Fibroblast of the aortic adventitia (primary cell): ENCODE data around the gene PKD2L1. TPM values are rescaled to one million over a fixed set of nuclear protein-coding genes. Genes with fewer than 3 reads are reported as not detected.
"Not testable (repeated sequence)": the region's sequence is repeated elsewhere in the genome, so short reads cannot be mapped to it uniquely, and the experiment has no call there.

ENCODE experiments used
- DNase-seq: peaks from one replicate; pipeline ENCODE4 v3.0.0-alpha.2; 2010; ENCODE audit warnings: low read depth
- H3K4me3 ChIP-seq: 2 replicates; pipeline ENCODE4 v1.5.1; 2011; ENCODE audit warnings: low read depth, mild to moderate bottlenecking, control low read depth, low read length, moderate library complexity
- CTCF ChIP-seq: IDR thresholded peaks from 2 replicates; pipeline ENCODE4 v1.5.1; 2011; ENCODE audit warnings: mild to moderate bottlenecking, low read length, control low read depth, inconsistent platforms; ENCODE audit not compliant: insufficient read depth
- total RNA-seq: library from RNA; depleted of rRNA; stranded (reverse); fragments of >200 nt; gene quantifications from 2 replicates; pipeline ENCODE4 v1.2.3, GENCODE V29; 2012; ENCODE audit warnings: low replicate concordance

The PKD2L1 gene
- not detected in 2 replicates for total RNA-seq

GRCh38 chr10:100330079-100330478 lies at the start of gene PKD2L1:
Gene PKD2L1 (minus strand): TSS chr10:100330228. CDS start chr10:100330103, 125 bp downstream.
- DNase-seq, result no peak
- H3K4me3 ChIP-seq, result no peak within 1 kb of the TSS
- no peak for TF ChIP-seq CTCF

GRCh38 chr10:100377830-100378229 lies 47.8 kb upstream of the PKD2L1 start:
- H3K4me3 ChIP-seq, result no peak overlapping the region
- no peak for TF ChIP-seq CTCF
- no peak for DNase-seq

DNA sequence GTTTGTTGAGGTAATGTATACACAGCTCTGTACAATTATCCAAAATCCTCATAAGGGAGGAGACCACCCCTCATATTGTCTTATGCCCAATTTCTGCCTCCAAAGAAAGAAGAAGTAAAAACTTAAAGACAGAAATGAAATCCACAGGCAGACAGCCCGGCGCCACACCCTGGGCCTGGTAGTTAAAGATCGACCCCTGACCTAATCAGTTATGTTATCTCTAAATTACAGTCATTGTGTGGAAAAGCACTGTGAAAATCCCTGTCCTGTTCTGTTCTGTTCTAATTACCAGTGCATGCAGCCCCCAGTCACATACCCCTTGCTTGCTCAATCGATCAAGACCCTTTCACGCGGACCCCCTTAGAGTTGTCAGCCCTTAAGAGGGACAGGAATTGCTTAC lies 46.6 kb upstream of the PKD2L1 start:
- H3K4me3 ChIP-seq, DNase-seq: not testable (repeated sequence)

DNA sequence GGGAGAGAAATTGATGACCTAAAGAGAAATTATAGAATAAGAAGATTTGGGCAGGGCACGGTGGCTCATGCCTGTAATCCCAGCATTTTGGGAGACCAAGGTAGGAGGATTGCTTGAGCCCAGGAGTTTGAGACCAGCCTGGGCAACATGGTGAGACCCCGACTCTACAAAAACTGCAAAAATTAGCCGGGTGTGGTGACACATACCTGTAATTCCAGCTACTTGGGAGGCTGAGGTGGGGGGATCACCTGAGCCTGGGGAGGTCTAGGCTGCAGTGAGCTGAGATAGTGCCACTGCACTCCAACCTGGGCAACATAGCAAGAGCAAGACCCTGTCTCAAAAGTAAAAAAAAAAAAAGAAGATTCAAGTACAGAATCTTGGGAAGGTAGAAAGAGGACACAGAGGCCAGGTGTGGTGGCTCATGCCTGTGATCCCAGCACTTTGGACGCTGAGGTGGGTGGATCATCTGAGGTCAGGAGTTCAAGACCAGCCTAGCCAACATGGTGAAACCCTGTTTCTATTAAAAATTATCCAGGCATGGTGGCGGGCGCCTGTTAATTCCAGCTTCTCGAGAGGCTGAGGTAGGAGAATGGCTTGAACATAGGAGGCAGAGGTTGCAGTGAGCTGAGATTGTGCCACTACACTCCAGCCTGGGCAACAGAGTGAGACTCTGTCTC lies 44.8 kb upstream of the PKD2L1 start:
- DNase-seq, result not testable (repeated sequence)
- peak overlapping the region; percentile 70 for H3K4me3 ChIP-seq

DNA sequence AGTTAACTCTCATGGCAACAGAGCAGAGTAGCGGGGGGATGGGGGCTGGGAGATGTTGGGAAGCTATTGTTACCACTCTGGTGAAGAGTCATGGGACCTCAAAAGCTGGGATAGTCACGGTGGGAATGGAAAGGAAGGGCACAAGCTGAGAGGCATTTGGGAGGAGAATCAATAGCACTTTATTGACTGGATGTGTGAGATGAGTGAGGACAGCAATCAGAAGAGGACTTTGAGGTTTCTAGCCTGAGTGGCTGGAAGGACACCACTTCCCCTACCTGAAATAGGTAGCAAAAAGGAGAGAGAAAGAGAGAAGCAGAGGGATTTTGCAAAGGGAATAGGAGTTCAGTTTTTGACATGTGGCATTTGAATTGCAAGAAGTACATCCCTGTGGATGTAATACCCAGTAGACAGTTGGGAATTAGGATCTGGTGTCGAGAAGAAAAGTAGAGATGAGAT lies 44.2 kb upstream of the PKD2L1 start:
- DNase-seq, result no peak
- TF ChIP-seq CTCF, result no peak
- H3K4me3 ChIP-seq, result peak overlapping the region; percentile 70

DNA sequence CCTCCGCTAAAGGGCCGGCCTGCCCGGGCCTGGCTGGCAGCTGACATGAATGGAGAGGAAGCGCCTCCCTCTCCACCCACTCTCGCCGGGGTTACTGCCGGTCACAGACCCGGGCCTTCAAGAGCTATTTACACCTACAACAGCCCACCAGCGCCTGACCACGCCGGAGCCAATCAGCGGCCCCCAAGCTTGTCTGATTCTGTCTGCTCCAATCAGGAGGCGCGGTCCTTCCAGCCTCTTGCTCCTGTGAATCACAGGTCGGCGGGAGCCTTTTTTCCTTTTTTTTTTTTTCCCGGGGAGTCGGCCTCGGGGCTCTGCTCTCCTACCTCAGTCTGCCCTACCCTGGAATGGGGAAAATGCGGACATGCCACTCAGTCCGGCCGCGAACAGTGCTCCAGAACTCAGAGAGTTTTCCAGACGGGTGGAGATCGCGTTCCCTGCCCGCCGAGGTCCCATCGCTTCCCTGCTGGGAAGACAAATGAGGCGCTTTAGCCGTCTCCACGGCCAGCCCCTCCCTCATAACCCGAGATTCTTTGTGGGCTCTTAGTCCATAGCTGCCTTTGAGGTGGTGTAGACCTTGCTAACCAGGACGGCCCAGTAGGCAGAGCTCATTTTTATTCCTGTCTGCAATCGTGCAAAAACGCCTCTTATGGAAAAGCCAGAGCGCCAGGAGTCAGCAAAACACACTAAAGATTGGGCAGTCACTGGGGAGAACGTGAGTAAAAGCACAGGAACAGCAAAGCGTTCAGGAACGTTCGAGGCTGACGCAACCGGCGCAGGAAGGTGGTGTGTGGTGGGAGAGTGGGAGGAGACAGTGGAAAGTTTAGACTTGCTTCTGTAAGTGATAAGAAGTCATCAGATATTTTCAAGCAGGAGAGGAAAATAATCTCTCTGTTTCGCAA lies 43.5 kb upstream of the PKD2L1 start:
- peak overlapping the region; percentile 70 for H3K4me3 ChIP-seq
- DNase-seq, result peak; percentile 99
- TF ChIP-seq CTCF, result no peak

DNA sequence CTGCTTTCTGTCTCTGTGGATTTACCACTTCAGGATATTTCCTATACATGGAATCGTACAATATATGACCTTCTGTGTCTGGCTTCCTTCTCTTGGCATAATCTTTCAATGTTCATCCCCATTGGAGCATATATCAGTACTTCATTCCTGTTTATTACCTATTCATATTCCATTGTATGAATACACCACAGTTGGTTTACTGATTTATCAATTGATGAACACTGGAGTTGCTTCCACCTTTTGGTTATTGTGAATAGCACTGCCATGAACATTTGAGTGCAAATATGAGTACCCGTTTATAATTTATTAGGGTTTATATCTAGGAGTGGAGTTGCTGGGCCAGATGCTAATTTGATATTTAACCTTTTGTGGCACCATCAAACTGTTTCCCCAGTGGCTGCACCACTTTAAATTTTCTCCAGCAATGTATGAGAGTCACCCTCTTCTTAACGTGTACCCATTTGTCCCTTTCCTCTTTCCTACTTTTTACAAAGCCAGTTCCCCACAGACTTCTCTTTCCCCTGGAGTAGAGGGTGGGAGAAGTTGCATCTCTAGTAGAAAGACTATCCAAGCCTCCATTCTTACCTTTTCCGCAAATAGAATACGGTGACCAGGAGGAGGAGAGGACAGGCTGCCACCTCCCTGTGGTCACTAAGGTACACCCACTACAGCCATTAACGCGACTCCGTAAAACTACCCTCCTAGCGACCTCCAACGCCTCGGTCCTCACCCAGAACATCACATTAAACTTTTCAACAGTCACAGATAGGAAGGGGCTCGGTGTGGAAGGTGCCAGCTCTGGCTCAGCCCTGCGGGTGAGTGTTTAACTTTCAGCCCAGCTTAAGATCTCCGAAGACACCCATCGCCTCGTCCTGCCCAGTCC lies 42.6 kb upstream of the PKD2L1 start:
- no peak for TF ChIP-seq CTCF
- no peak for DNase-seq
- peak overlapping the region; percentile 36 for H3K4me3 ChIP-seq
